HG03342 (cell line): Measurements from ENCODE around the gene MADCAM1.
"Not testable (repeated sequence)": the region's sequence is repeated elsewhere in the genome, so short reads cannot be mapped to it uniquely, and the experiment has no call there.

Experiments used
- ATAC-seq: cut with Tn5 transposase; IDR thresholded peaks from one replicate; pipeline ENCODE4 v1.9.1; 2021; ENCODE audit warnings: mild to moderate bottlenecking, moderate library complexity; ENCODE audit not compliant: unreplicated experiment

The MADCAM1 gene

DNA sequence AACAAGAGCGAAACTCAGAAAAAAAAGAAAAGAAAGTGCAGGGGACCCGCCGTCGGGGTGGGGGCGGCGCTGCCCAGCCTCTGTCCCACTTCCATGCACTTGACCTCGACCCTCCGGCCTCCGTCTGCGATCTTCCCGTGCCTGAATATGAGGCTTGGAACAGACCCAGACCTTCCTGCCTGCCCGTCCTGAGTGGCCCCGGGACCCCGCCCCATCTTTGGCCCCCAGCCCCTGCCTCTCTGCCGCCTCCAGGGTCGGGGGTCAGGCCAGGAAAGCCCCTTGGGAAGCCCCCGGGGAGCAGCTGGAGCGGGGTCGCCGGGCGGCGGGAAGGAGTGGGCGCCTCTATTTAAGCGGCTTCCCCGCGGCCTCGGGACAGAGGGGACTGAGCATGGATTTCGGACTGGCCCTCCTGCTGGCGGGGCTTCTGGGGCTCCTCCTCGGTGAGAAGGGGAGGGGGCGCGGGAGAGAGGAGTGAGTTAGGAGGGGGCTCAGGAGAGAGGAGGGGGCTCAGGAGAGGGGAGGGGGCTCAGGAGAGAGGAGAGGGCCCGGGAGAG, at the start of gene MADCAM1:
MADCAM1 (plus strand) TSS at position 375 of the 554 bp plus-strand sequence; CDS start at position 389, 14 bp downstream.
- ATAC-seq = no peak

DNA sequence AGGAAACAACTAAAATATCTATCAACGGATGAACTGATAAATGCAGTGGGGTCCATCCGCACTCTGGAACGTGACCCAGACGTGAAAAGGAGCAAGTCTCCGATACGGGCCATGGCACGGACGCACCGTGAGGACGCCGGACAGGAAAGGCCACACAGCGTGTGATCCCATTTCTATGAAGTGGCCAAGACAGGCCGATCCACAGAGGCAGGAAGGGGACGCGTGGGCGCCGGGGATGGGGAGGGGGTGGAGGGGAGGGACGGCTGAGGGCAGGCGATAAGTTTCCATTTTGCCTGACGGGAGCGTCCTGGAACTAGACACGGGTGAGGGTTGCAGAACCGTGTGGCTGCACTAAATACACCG, 49.2 kb upstream of the MADCAM1 start:
- no peak for ATAC-seq

DNA sequence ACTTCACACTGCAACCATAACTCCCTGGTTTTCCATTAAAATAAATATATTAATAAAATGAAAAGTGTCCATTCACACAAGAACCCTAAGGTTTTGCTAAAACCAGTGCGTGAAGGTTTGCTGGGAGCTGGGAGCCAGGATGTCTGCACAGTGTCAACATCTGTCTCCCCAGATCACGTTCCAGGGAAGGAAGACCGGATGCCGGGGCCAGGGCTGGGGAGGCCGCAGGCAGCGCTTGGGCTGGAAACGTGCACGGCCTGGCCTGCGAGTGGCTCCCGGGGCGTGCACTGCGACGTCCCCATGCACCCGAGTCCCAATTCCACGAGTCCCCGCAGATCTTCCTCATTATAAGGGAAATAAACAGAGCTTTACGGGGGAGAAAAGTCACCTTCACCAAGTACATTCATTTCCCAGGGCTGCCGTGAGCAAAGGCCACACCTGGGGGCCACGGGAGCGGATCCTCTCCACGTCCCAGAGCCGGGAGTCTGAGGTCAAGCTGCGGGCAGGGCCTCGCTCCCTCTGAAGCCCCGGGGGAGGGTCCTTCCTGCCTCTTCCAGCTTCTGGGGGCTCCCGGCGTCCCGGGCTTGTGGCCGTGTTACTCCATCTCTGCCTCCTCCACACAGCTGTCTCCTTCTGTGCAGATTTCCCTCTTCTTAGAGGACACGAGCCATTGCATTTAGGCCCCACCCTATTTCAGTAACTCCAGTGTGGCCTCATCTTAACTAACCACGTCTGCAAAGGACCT, 48.3 kb upstream of the MADCAM1 start:
- ATAC-seq = no peak

DNA sequence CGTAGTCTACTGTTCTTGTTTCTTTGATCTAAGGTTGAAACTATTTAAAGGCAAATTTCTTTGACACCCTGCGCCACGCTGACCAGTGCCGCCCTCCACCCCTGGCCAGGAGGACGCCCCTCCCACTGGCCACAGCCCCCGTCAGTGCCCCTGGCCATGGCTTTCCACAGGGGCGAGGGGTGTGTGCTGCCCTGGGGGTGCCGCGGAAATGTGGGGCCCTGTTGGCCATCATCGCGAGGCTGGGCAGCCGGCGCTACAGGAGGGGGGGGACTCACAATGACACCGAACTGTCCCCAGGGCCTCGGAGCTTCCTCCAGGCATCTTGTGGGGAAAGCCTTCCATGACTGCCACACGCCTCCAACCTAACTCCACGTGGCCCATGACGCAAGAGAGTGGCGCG, 46.4 kb upstream of the MADCAM1 start:
- ATAC-seq = no peak

DNA sequence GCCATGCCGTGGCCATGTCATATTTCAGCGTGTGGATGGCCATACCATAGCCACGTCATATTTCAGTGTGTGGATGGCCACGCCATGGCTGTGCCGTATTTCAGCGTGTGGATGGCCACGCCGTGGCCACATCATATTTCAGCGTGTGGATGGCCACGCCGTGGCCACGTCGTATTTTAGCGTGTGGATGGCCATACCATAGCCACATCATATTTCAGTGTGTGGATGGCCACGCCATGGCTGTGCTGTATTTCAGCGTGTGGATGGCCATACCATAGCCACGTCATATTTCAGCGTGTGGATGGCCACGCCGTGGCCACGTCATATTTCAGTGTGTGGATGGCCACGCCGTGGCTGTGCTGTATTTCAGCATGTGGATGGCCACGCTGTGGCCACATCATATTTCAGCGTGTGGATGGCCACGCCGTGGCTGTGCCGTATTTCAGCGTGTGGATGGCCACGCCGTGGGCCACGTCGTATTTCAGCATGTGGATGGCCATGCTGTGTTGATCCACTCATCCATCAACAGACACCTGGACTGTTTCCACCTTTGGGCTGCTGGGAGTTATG, 45.3 kb upstream of the MADCAM1 start:
- not testable (repeated sequence) for ATAC-seq

DNA sequence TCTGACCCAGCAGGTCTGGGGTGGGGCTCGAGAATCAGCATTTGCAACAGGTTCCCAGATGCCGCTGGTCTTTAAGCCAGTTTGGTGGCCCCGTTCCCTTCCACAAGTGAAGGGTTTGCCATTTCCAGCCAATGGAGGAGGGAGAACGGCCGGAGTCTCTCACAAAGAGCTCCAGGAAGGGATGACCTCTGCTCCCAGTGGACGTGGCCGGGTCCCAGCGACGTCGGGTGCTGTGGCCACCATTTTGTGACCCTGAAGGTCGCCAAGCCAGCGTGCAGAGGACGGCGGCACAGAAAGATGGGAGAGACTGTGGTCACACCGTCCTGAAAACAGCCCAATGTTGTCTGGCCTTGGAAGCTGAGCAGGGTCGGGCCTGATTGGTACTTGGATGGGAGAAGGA, 43.5 kb upstream of the MADCAM1 start:
- no peak for ATAC-seq

DNA sequence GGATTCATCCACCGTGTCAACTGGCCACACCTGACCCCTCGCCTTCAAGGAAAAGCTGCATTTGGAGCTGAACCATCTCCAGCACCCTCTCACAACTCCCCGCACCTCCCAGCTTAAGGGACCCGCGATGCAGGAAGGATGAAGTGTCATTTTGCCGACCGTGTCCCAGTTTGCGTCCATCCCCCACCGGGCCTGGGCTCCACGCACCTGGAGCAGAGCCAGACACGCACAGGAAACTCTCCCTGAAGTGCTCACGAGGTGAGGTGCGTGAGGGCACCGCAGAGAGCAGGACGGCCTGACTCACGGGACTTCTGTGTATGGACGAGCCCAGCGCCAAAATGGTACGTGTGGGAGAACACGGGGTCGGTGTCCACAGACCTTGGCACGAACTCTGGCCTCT, 42.7 kb upstream of the MADCAM1 start:
- ATAC-seq = no peak

DNA sequence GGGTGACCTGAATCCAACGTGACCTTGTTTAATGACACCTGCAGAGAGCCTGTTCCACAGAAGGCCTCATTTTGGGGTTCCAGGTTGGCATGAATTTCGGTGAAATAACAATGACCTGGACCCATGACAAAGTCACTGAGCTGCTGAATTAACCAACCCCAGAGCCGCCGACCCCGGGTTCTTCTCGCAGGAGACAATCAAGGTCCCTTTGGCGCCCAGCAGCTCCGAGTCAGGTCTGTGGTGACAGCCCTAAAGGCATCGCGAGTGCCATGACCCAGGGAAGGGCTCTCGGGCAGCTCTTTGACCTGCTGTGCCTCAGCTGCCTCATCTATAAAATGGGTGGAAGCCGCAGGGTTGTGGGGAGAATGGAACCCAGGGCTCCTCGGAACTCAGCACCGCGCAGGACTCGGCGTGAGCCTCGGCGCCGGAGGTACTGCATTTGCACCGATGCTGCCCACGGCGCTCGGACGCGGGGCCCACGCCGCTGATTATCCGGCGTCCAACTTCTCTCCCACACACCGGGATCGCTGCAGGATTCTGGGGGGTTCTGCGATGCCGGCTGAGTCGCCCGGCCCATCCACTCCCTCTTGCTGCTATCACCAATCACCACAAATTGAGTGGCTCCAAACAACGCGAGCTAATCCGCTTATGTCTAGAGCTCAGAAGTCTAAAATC, 41.1 kb upstream of the MADCAM1 start:
- no peak for ATAC-seq

DNA sequence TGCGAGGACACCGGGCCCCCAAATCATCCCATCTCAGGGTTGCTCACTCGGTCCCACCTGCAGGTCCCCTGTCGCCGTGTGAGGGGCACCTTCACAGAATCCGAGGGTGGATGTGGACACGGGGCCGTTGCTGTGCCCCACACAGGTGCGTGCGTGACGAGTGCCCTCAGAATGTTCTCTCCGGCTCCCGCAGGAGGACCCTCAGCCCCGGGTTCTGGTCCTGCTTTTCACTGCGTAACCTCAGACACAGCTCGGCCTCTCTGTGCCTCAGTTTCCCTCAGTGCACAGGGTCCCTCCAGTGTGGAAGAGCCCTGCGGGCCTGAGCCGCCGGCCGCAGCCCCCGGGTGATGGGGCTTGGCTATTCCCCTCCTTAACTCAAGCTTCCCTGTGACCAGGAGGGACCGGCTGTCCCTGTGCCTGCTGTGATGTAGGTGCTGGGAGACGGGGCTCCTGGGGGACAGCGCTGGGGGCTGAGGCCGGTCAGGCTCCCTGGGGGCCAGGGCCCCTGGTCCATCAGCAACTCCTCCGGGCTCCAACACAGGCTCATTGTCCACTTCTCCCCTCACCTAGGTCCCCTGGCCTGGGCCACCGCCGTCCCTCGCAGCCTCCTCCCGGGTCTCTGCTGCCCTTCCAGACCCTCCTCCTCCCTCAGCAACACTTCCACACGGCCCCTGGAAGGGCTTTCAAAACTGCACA, 40.3 kb upstream of the MADCAM1 start:
- ATAC-seq = no peak

DNA sequence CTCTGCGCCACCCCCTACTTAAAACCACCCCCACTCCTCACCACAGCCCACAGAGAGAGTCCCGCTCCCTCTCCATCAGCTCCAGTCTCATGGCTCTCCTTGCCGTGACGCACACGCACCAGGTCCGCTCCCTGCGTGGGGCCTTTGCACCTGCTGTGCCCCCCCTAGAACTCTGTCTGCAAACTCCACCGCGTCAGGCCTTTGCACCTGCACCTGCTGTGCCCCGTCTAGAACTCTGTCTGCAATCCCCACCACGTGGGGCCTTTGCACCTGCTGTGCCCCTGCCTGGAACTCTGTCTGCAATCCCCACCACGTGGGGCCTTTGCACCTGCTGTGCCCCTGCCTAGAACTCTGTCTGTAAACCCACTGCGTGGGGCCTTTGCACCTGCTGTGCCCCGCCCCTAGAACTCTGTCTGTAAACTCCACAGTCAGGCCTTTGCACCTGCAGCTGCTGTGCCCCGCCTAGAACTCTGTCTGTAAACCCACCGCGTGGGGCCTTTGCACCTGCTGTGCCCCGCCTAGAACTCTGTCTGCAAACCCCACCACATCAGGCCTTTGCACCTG, 39.7 kb upstream of the MADCAM1 start:
- ATAC-seq = no peak

DNA sequence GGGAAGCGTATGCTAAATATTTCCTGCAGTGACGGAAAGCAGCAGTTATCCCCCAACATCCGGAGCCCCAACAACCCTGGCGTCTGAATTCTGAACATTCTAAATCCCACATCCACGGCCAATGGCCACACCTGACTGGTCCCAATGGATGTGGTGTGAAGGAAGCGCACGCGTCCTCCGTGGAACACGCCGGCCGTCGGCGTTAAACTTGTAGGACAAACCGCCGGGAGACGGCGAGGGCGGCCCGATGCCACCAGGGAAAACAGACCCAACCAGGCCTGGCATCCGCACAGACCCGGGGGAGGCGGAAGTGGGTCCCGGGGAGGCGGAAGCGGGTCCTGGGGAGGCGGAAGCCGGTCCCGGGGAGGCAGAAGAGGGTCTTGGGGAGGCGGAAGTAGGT, 38.6 kb upstream of the MADCAM1 start:
- no peak for ATAC-seq

DNA sequence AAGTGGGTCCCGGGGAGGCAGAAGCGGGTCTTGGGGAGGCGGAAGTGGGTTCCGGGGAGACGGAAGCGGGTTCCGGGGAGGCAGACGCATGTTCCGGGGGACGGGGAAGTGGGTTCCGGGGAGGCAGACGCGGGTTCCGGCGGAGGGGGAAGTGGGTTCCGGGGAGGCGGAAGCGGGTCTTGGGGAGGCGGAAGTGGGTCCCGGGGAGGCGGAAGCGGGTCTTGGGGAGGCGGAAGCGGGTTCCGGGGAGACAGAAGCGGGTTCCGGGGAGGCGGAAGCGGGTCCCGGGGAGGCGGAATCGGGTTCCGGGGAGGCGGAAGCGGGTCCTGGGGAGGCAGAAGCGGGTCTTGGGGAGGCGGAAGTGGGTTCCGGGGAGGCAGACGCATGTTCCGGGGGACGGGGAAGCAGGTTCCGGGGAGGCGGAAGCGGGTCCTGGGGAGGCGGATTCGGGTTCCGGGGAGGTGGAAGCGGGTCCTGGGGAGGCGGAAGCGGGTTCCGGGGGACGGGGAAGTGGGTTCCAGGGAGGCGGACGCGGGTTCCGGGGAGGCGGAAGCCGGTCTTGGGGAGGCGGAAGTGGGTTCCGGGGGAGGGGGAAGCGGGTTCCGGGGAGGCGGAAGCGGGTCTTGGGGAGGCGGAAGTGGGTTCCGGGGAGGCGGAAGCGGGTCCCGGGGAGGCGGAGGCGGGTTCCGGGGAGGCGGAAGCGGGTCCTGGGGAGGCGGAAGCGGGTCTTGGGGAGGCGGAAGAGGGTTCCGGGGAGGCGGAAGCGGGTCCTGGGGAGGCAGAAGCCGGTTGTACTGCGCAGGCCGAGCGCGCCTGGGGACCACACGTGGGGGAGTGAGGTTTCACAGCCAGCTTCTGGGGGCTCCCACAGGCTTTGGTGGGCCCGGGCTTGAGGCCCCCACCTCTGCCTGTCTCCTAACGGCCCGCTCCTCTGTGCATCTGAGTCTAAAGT, 37.9 kb upstream of the MADCAM1 start:
- ATAC-seq = no peak

DNA sequence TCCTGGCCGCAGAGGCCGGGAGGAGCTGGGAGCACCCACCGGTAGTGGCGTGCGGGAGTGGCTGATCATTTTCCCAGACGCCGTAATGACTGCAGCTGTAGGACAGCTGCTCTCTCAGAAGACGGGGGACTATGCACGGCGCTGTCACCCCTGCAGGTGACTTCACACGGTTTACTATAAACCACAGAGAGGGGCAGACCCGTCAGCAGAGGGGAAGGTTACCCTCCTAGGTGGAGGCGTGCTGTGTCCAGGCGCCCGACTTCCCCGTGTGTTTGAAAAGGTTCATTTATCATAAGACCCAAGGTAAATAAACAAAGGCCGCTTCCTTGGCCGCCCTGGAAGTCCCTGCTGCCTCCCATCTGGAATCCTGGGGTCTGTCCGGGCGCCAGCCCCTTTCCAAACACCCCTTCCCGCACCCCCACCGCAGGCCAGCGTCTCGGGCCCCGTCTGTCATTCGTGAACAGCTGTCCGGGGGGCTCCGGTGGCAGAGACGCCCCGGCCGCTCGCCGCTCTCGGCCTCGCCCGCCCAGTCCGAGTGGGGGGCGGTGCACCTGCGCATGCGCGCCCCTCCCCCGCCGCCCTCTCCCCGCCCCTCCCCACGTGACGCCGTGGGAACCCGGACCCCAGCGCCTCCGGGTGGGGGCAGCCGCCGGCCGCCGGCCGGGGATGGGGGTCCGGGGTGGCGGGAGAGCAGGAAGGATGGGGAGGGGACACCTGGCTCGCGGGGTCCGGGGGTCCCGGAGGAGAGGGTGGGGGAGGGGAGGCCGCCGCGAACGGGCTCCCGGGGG, 36.4 kb upstream of the MADCAM1 start:
- no peak for ATAC-seq

DNA sequence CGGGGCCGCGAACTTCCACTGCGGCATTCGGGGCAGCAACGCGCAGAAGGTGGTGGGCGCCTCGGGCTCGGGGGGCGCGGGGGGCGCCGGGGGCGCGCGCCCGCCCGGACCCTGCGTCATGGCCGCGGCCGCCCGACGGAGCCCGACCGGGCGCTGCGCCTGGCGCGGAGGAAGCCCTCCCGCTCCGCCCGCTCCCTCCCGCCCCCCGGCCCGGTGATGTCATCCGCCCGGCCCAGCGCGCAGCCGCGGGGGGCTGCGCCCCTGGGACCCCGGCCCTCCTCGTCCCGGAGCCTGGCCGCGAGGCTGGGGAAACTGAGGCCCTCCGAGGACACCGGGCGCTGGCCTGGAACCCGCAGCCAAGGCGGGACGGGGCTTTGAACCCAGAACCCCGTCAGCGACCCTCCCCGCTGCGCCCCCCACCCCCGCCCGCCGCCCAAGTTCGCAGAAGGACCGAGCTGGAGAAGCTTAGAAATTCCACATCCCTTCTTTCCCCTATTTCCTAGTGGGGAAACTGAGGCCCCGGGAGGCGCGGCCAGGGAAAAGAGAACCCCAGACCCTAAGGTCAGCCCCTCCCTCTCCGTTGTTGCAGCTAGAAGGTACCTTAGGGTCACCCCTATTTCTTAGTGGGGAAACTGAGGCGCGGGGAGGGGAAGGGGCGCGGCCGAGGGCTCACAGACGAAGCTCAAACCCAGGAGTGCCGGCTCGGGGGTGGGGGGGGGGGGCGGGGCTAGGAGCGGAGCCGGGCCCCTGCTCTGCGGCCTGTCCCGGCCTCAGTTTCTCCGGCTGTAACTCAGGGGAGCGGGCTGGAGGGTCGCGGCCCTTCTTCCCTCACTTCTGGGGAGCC, 35.2 kb upstream of the MADCAM1 start, which contains the start of gene SHC2:
SHC2 (minus strand) TSS at position 157 of the 844 bp plus-strand sequence; CDS start at position 120, 37 bp downstream.
- ATAC-seq = no peak

DNA sequence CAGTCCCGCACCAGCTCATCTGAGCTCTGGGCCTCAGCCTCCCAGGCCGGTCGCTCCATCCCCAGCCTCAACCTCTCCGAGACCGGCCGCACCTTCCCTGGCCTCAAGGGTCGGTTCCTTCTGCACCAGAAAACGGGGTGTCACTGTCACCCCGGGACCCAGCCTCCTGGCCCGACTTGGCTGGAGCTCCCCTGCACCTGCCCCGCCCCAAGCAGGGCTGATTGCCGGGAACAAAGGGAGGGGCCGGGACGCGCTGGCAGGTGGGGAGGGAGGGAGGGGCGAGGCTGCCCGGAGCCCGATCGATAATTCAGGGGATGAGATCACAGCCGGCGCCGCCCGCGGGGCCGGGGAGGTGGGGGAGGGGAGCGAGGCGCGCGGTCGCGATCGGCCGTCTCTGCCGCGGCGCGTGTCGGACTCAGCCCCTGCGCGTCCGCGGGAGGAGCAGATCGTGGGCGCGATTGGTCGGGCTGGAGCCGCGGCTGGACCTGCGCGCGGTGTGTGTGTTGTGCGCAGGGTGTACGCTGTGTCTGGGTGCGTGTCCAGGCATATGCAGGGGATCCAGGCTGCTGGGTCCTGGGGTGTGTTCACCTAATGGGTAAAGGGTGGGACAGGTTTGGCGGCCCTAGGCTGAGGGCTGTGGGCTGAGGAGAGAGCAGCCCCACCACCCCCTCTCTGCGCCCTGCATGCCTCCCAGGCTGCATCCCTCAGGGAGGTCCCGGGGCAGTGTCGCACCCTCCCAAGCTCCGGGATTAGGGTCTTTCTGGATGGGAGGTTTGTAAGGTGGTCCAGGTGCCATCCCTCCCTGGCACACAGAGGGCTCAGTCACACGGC, 34.4 kb upstream of the MADCAM1 start:
- no peak for ATAC-seq

DNA sequence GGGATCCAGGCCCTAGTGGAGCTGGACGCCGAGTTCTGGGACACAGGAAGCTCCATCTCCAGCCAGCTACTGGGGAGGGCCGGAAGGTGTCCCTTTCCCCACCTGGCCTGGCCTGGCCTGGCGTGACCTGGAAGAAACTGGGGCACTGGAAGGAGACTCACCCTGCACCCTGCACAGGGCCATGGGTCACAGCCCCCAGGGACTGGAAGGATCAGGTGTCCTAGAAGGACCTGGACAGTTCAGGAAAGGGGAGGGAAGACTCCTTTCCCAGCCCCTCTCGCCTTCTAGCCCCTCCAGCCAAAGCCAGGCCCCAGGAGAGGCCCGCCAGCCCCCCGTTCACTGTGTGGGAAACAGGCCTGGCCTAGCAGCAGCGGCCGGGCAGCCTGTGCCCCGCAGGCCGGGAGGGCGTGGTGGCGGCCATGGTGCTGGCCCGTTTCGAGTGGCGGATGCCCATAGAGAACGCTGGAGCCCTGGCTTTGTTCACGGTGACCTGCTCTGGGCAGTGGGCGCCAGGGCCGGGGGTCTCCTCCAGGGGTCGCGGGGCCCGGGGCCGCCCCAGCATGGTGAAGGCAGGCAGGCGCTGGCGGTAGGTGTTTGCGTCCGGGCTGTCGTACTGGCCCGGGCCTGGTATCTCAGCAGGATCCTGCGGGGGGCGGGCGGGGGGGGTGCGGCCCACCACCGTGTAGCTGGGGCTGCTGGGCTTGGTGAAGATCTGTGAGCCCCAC, 32.6 kb upstream of the MADCAM1 start:
- ATAC-seq = no peak

DNA sequence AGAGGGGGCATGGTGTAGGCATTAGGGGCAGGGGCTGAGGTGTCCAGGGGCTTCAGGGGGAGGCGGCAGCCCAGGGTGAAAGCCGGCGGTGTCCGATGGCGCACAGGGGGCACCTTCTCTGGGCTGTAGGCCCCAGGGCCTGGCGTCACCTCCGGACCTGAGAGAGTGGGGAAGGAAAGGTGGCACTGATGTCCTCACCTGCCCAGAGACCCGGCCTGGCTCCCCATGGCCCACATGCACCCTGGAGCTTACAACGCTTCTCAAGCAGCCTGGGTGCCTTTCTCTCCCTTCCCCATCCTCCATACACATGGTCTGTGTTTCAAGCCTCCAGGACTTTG, 32.1 kb upstream of the MADCAM1 start:
- no peak for ATAC-seq
